Upper lobe of left lung (tissue), 4 donors: ENCODE results near the gene NUMBL.

ENCODE experiments used
- EP300 ChIP-seq, 4 donors: sonication (generic); formaldehyde crosslinking; IDR thresholded peaks; one replicate each; pipeline ENCODE4 v1.5.1; 2017; ENCODE audit warnings: antibody characterized with exemption in 4 of 4, control low read depth in 2 of 4
- POLR2A ChIP-seq, 4 donors: fragments of 450-650 bp; IDR thresholded peaks; one replicate each; pipeline ENCODE4 v1.5.1; 2016 to 2017; ENCODE audit warnings: antibody characterized with exemption in 4 of 4, mild to moderate bottlenecking in 2 of 4
- POLR2AphosphoS5 ChIP-seq, 2 donors: sonication (generic); formaldehyde crosslinking; IDR thresholded peaks; one replicate each; pipeline ENCODE4 v1.5.1; 2017; ENCODE audit warnings: antibody characterized with exemption in 2 of 2
- TF ChIP-seq, protein P1 (sequence below), 6 experiments: fragments of 450-650 bp in 4 of 6; fragments of 200-600 bp in 2 of 6; sonication (generic) in 2 of 6; IDR thresholded peaks; one replicate each; pipeline ENCODE4 v1.5.1; 2016 to 2019; ENCODE audit warnings: antibody characterized with exemption in 6 of 6

DNA sequence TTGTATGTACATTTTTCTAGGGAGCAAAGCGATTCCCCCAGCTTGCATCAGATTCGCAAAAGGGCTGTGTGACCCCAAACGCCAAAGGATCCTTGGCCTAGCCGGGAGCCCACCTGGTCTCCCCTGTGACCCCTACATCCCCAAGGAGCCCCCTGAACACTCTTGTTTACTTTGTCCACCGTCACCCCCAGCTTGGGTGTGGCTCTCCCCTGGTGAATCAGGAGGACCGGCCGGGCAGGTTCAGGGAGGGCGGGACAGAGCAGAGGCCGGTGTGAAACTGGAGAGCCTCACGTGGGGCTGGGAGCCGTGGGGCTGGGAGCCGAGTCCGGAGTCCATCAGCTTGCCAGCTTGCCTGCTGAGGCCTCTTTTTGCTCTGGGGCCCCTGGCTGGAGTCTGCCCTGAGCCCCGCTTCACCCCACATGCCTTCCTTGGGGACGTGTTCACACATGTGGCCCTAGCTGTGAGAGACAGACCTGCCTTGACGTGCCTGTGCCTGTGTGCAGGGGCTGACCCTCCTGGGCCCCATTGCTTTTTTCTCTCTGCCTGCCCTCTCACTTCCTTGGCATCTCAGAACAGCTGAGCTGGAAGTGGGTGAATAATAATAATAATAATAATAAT, 28.4 kb upstream of the NUMBL start:
- TF ChIP-seq POLR2A (IDR thresholded peaks at IDR 0.05), result peak in 2 of 4 donors; percentile 30 to 73
- TF ChIP-seq, protein P1, sequence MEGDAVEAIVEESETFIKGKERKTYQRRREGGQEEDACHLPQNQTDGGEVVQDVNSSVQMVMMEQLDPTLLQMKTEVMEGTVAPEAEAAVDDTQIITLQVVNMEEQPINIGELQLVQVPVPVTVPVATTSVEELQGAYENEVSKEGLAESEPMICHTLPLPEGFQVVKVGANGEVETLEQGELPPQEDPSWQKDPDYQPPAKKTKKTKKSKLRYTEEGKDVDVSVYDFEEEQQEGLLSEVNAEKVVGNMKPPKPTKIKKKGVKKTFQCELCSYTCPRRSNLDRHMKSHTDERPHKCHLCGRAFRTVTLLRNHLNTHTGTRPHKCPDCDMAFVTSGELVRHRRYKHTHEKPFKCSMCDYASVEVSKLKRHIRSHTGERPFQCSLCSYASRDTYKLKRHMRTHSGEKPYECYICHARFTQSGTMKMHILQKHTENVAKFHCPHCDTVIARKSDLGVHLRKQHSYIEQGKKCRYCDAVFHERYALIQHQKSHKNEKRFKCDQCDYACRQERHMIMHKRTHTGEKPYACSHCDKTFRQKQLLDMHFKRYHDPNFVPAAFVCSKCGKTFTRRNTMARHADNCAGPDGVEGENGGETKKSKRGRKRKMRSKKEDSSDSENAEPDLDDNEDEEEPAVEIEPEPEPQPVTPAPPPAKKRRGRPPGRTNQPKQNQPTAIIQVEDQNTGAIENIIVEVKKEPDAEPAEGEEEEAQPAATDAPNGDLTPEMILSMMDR (IDR thresholded peaks at IDR 0.05), result no peak
- TF ChIP-seq POLR2AphosphoS5 (IDR thresholded peaks at IDR 0.05), result peak; percentile 22 to 63
- TF ChIP-seq EP300 (IDR thresholded peaks at IDR 0.05), result no peak
